IMR-90 (cell line): ENCODE data around the gene MEF2B. TPM values are rescaled to one million over a fixed set of nuclear protein-coding genes. Genes with fewer than 3 reads are reported as not detected.

Experiments used
- ATAC-seq: fragments of 200-7000 bp; cut with Tn5 transposase; 2 replicates; pipeline ENCODE4 v1.9.1; 2020; ENCODE audit warnings: low read depth, mild to moderate bottlenecking, moderate library complexity
- BruUV-seq: library from RNA; stranded (reverse); fragments of 400-500 nt; replicated peaks from 2 replicates; lab custom pipeline; 2021; lab: Mats Ljungman, UMichigan
- CTCF ChIA-PET: fragments of 300-600 bp; formaldehyde crosslinking; extraction: SDS; loops from one replicate; lab custom pipeline; 2021; ENCODE audit warnings: antibody characterized with exemption; lab: Yijun Ruan, JAX
- POLR2A ChIA-PET: fragments of 300-600 bp; sonication (Branson Sonifier 250); formaldehyde crosslinking; loops from one replicate; lab custom pipeline; 2022; ENCODE audit warnings: antibody characterized with exemption; ENCODE audit not compliant: unreplicated experiment; lab: Charles Lee
- DNase-seq: peaks from one replicate; pipeline ENCODE4 v3.0.0; 2013
- H2AFZ ChIP-seq: replicated peaks from 2 replicates; pipeline ENCODE3; 2013; ENCODE audit warnings: low read length, mild to moderate bottlenecking; ENCODE audit not compliant: poor library complexity
- H2AK5ac ChIP-seq: 2 replicates; pipeline ENCODE4 v1.6.1; 2013; ENCODE audit warnings: low read depth, low read length, inconsistent platforms
- H2AK9ac ChIP-seq: replicated peaks from 2 replicates; pipeline ENCODE3; 2013; ENCODE audit warnings: mild to moderate bottlenecking, low read depth, low read length, moderate library complexity; ENCODE audit not compliant: poor library complexity
- H2BK120ac ChIP-seq: 2 replicates; pipeline ENCODE4 v1.6.1; 2013; ENCODE audit warnings: low read depth, low read length, inconsistent platforms
- H2BK15ac ChIP-seq: 3 replicates; pipeline ENCODE4 v1.6.1; 2013; ENCODE audit warnings: low read depth, low read length, inconsistent platforms
- H2BK20ac ChIP-seq: 2 replicates; pipeline ENCODE4 v1.6.1; 2013; ENCODE audit warnings: low read depth, mild to moderate bottlenecking, inconsistent platforms, low read length, moderate library complexity
- H2BK5ac ChIP-seq: 2 replicates; pipeline ENCODE4 v1.6.1; 2013; ENCODE audit warnings: mild to moderate bottlenecking, low read depth, low read length, inconsistent platforms; ENCODE audit not compliant: poor library complexity, severe bottlenecking
- H3K14ac ChIP-seq: replicated peaks from 2 replicates; pipeline ENCODE4 v1.6.1; 2013; ENCODE audit warnings: low read depth, low read length, inconsistent platforms
- H3K18ac ChIP-seq: 2 replicates; pipeline ENCODE4 v1.6.1; 2013; ENCODE audit warnings: low read depth, low read length, control low read depth
- H3K23ac ChIP-seq: 2 replicates; pipeline ENCODE4 v1.6.1; 2013; ENCODE audit warnings: low read depth, low read length, inconsistent platforms
- H3K27ac ChIP-seq: 2 replicates; pipeline ENCODE4 v1.5.1; 2013; ENCODE audit warnings: mild to moderate bottlenecking, control low read depth, low read length; ENCODE audit not compliant: insufficient read depth
- H3K27me3 ChIP-seq: 2 replicates; pipeline ENCODE4 v1.6.1; 2013; ENCODE audit warnings: low read length; ENCODE audit not compliant: control insufficient read depth, insufficient read depth
- H3K36me3 ChIP-seq: 2 replicates; pipeline ENCODE4 v1.6.1; 2013; ENCODE audit warnings: low read length, mixed read lengths; ENCODE audit not compliant: control insufficient read depth, insufficient read depth
- H3K4ac ChIP-seq: 2 replicates; pipeline ENCODE4 v1.6.1; 2013; ENCODE audit warnings: low read depth, low read length, inconsistent platforms
- H3K4me1 ChIP-seq: 2 replicates; pipeline ENCODE4 v1.6.1; 2013; ENCODE audit warnings: low read length, mixed read lengths; ENCODE audit not compliant: control insufficient read depth, insufficient read depth
- H3K4me2 ChIP-seq: 2 replicates; pipeline ENCODE4 v1.6.1; 2013; ENCODE audit warnings: low read depth, mild to moderate bottlenecking, control low read depth, low read length, moderate library complexity
- H3K4me3 ChIP-seq: 2 replicates; pipeline ENCODE4 v1.5.1; 2013; ENCODE audit warnings: low read depth, mild to moderate bottlenecking, control low read depth, low read length, moderate library complexity; ENCODE audit not compliant: insufficient read depth
- H3K56ac ChIP-seq: 2 replicates; pipeline ENCODE4 v1.6.1; 2013; ENCODE audit warnings: low read length, inconsistent platforms; ENCODE audit not compliant: insufficient read depth; ENCODE audit errors: extremely low read depth
- H3K79me1 ChIP-seq, 2 experiments: 2 replicates each; pipeline ENCODE4 v1.6.1; 2013; ENCODE audit warnings: low read length in 2 of 2, inconsistent platforms in 1 of 2, low read depth in 1 of 2
- H3K9ac ChIP-seq: 2 replicates; pipeline ENCODE4 v1.6.1; 2013; ENCODE audit warnings: low read depth, low read length, control low read depth
- H3K9me1 ChIP-seq: 2 replicates; pipeline ENCODE4 v1.6.1; 2013; ENCODE audit warnings: low read length, inconsistent platforms; ENCODE audit not compliant: insufficient read depth
- H3K9me3 ChIP-seq: 2 replicates; pipeline ENCODE4 v1.6.1; 2013; ENCODE audit warnings: low read length; ENCODE audit not compliant: control insufficient read depth, insufficient read depth
- H4K20me1 ChIP-seq: 2 replicates; pipeline ENCODE4 v1.6.1; 2013; ENCODE audit warnings: low read length, inconsistent platforms; ENCODE audit not compliant: insufficient read depth
- H4K5ac ChIP-seq: 2 replicates; pipeline ENCODE4 v1.6.1; 2013; ENCODE audit warnings: mild to moderate bottlenecking, low read depth, low read length, control low read depth
- H4K8ac ChIP-seq, 2 experiments: 2 replicates each; pipeline ENCODE4 v1.6.1; 2013; ENCODE audit warnings: low read depth in 2 of 2, low read length in 2 of 2, control low read depth in 1 of 2, inconsistent platforms in 1 of 2
- H4K91ac ChIP-seq: 2 replicates; pipeline ENCODE4 v1.6.1; 2013; ENCODE audit warnings: low read depth, low read length, inconsistent platforms; ENCODE audit not compliant: insufficient read depth
- CEBPB ChIP-seq: IDR thresholded peaks from 2 replicates; pipeline ENCODE4 v1.6.1; 2012; ENCODE audit warnings: low read depth, low read length, improper control_type of control experiment
- CHD1 ChIP-seq: IDR thresholded peaks from 2 replicates; pipeline ENCODE4 v1.6.1; 2012; ENCODE audit warnings: low read depth, low read length, improper control_type of control experiment
- ELK1 ChIP-seq: fragments of 150-350 bp; IDR thresholded peaks from 2 replicates; pipeline ENCODE4 v1.6.1; 2016; ENCODE audit warnings: low read depth, mild to moderate bottlenecking, low read length, moderate library complexity, borderline replicate concordance
- FOS ChIP-seq: fragments of 150-350 bp; IDR thresholded peaks from 2 replicates; pipeline ENCODE4 v1.6.1; 2016; ENCODE audit warnings: low read depth, low read length
- MAFK ChIP-seq: IDR thresholded peaks from 2 replicates; pipeline ENCODE4 v1.6.1; 2012; ENCODE audit warnings: low read depth, low read length, improper control_type of control experiment
- MAZ ChIP-seq: IDR thresholded peaks from 2 replicates; pipeline ENCODE4 v1.6.1; 2012; ENCODE audit warnings: low read depth, mild to moderate bottlenecking, low read length, improper control_type of control experiment, moderate library complexity, borderline replicate concordance
- MXI1 ChIP-seq: IDR thresholded peaks from 2 replicates; pipeline ENCODE4 v1.6.1; 2012; ENCODE audit warnings: low read depth, mild to moderate bottlenecking, low read length, moderate library complexity, borderline replicate concordance
- NFE2L2 ChIP-seq: fragments of 150-350 bp; IDR thresholded peaks from 2 replicates; pipeline ENCODE4 v1.6.1; 2016; ENCODE audit warnings: low read depth, mild to moderate bottlenecking, low read length
- POLR2A ChIP-seq: IDR thresholded peaks from 2 replicates; pipeline ENCODE4 v1.6.1; 2012; ENCODE audit warnings: mild to moderate bottlenecking, low read depth, low read length
- RAD21 ChIP-seq: IDR thresholded peaks from 2 replicates; pipeline ENCODE4 v1.6.1; 2012; ENCODE audit warnings: low read length, improper control_type of control experiment
- RCOR1 ChIP-seq: IDR thresholded peaks from 2 replicates; pipeline ENCODE4 v1.6.1; 2012; ENCODE audit warnings: mild to moderate bottlenecking, low read length, improper control_type of control experiment; ENCODE audit not compliant: insufficient replicate concordance
- SMC3 ChIP-seq: fragments of 150-350 bp; IDR thresholded peaks from 2 replicates; pipeline ENCODE4 v1.6.1; 2016; ENCODE audit warnings: low read depth, mild to moderate bottlenecking, antibody characterized with exemption, low read length, moderate library complexity
- WGBS, 2 experiments: methylation state at CpG; one replicate each; pipeline versions ENCODE4 v1.1.5 to v1.1.7; 2013; ENCODE audit warnings: missing lambda C conversion rate in 2 of 2; ENCODE audit not compliant: insufficient read length in 1 of 2; ENCODE audit errors: extremely low coverage in 2 of 2; 5-methylcytosine and 5-hydroxymethylcytosine counted together
- dilution Hi-C: fragments of 300-500 bp; cut with HindIII; formaldehyde crosslinking; loops from one replicate; pipeline ENCODE4 v1.14.3; 2018; ENCODE audit warnings: low sequenced_read_pairs; ENCODE audit not compliant: unreplicated experiment
- in situ Hi-C: fragments of 300-500 bp; cut with MboI; formaldehyde crosslinking; loops from 3 replicates; pipeline ENCODE4 v1.14.3; 2019; ENCODE audit warnings: low sequenced_read_pairs, inconsistent platforms, mixed read lengths
- intact Hi-C: fragments of 100-400 bp; cut with micrococcal nuclease; formaldehyde crosslinking; loops from 2 replicates; pipeline ENCODE4 v1.10.0; 2022
- polyA plus RNA-seq, 3 experiments: library from polyadenylated mRNA; depleted of rRNA; stranded (reverse); fragments of >200 nt; gene quantifications; 2 replicates each; pipeline ENCODE4 v1.2.3, GENCODE V29; 2012; ENCODE audit warnings: low replicate concordance in 1 of 3
- total RNA-seq: library from RNA; depleted of rRNA; stranded (reverse); fragments of >200 nt; gene quantifications from 2 replicates; pipeline ENCODE4 v1.2.3, GENCODE V29; 2012
- TF ChIP-seq, protein P1 (sequence below): fragments of 150-350 bp; IDR thresholded peaks from 2 replicates; pipeline ENCODE4 v1.6.1; 2017; ENCODE audit warnings: mild to moderate bottlenecking, antibody characterized with exemption, low read length, low read depth

MEF2B gene
- total and polyA plus RNA-seq, 2 of the 4 experiments (the other 2 are of a cell fraction) = 0.18 to 0.94 TPM

DNA sequence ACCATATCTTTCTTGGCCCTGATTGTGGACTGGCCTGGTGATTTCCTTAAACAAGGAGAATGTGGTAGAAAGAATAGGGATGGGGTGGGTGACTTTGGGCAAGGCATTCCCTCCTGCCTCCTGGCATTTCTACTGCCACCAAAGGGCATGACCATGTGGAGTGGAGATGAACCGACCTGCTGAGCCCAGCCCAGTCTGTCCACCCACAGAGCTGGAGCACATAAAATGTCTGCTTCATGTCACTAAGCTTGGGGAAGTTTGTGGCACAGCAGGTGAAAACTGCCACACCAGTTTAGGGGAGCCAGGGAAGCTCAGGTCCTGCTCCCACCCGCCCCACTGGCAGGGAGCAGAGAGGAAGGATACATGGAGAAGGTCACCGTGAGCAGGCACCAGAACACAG lies 38.1 kb downstream of the MEF2B start:
- Histone ChIP-seq H2AK9ac (no peak overlapping the region), H2BK5ac (no peak overlapping the region), H2AK5ac (no peak overlapping the region), H3K9ac (no peak overlapping the region), H3K4me2 (no peak overlapping the region), H3K9me3 (peaks cover 11% of the 10 kb centered on the region), H3K4me1 (no peaks in the 10 kb centered on the region; the same call in 1 of the 2 replicates), H3K79me1 (peaks cover under 1 to 12% of the 10 kb centered on the region in 2 experiments; a peak in 3 of 4 replicates), H3K4ac (no peak overlapping the region), H4K5ac (no peak overlapping the region), H3K27me3 (no peaks in the 10 kb centered on the region), H3K36me3 (peaks cover 6% of the 10 kb centered on the region), H3K23ac (no peak overlapping the region), H3K18ac (no peak overlapping the region), H2BK15ac (no peak overlapping the region), H4K8ac (no peak overlapping the region), H4K91ac (no peak overlapping the region), H2AFZ (no peak overlapping the region), H3K4me3 (no peak overlapping the region), H2BK120ac (no peak overlapping the region), H3K14ac (no peak overlapping the region), H4K20me1 (peaks cover 7% of the 10 kb centered on the region), H3K56ac (no peak overlapping the region), H3K27ac (no peak overlapping the region), H2BK20ac (no peak overlapping the region), H3K9me1 (no peaks in the 10 kb centered on the region)
- intact Hi-C loops = no loop called here
- dilution Hi-C loops = no loop called here
- DNase-seq (no peak), ATAC-seq (no peak)
- no TSS peak for BruUV-seq
- WGBS, 2 experiments = no CpG with 5 or more reads among the region's 3 CpGs
- in situ Hi-C loops = no loop called here
- POLR2A ChIA-PET = no interaction called here
- TF ChIP-seq POLR2A (no peak), CEBPB (no peak), SMC3 (no peak), NFE2L2 (no peak), MAZ (no peak), ELK1 (no peak), CHD1 (no peak), MXI1 (no peak), RAD21 (no peak), FOS (no peak), RCOR1 (no peak), MAFK (no peak)
- TF ChIP-seq, protein P1, sequence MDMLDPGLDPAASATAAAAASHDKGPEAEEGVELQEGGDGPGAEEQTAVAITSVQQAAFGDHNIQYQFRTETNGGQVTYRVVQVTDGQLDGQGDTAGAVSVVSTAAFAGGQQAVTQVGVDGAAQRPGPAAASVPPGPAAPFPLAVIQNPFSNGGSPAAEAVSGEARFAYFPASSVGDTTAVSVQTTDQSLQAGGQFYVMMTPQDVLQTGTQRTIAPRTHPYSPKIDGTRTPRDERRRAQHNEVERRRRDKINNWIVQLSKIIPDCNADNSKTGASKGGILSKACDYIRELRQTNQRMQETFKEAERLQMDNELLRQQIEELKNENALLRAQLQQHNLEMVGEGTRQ = no peak
- CTCF ChIA-PET = no interaction called here
